ENCODE results near the gene TOX3.

The TOX3 gene

GRCh38 chr16:52537516-52537915 is 9.4 kb downstream of the TOX3 start:
- DNase-seq (ENCODE audit: low read depth): no peak

- no peak for DNase-seq (ENCODE audit: low read depth)
Observed at GRCh38 chr16:52535076-52535475, 11.9 kb downstream of the TOX3 start.

GRCh38 chr16:52533296-52533695 is 13.6 kb downstream of the TOX3 start:
- no peak for DNase-seq (ENCODE audit: low read depth)

GRCh38 chr16:52532384-52532783 is 14.6 kb downstream of the TOX3 start:
- no peak for DNase-seq (ENCODE audit: low read depth)

- no peak for DNase-seq (ENCODE audit: low read depth)
Observed at GRCh38 chr16:52529226-52529625, 17.7 kb downstream of the TOX3 start.

GRCh38 chr16:52528393-52529065 is 18.4 kb downstream of the TOX3 start:
- DNase-seq (ENCODE audit: low read depth): no peak

GRCh38 chr16:52526830-52527229 is 20.1 kb downstream of the TOX3 start:
- no peak for DNase-seq (ENCODE audit: low read depth)

GRCh38 chr16:52526116-52526828 is 20.7 kb downstream of the TOX3 start:
- no peak for DNase-seq (ENCODE audit: low read depth)

- DNase-seq (ENCODE audit: low read depth): no peak
Observed at GRCh38 chr16:52521570-52521969, 25.4 kb downstream of the TOX3 start.

- no peak for DNase-seq (ENCODE audit: low read depth)
Observed at GRCh38 chr16:52518884-52519283, 28.1 kb downstream of the TOX3 start.

GRCh38 chr16:52515068-52515671 is 31.8 kb downstream of the TOX3 start:
- no peak for DNase-seq (ENCODE audit: low read depth)

GRCh38 chr16:52512297-52512987 is 34.5 kb downstream of the TOX3 start:
- no peak for DNase-seq (ENCODE audit: low read depth)

GRCh38 chr16:52501746-52502145 is 45.2 kb downstream of the TOX3 start:
- no peak for DNase-seq (ENCODE audit: low read depth)

- no peak for DNase-seq (ENCODE audit: low read depth)
Observed at GRCh38 chr16:52500963-52501362, 46.0 kb downstream of the TOX3 start.

GRCh38 chr16:52499060-52499440 is 47.9 kb downstream of the TOX3 start:
- DNase-seq (ENCODE audit: low read depth): no peak

GRCh38 chr16:52498328-52499059 is 48.4 kb downstream of the TOX3 start:
- no peak for DNase-seq (ENCODE audit: low read depth)

GRCh38 chr16:52497067-52497816 is 49.7 kb downstream of the TOX3 start:
- DNase-seq (ENCODE audit: low read depth): no peak

- DNase-seq (ENCODE audit: low read depth): no peak
Observed at GRCh38 chr16:52496051-52496876, 50.7 kb downstream of the TOX3 start.

GRCh38 chr16:52494621-52495020 is 52.3 kb downstream of the TOX3 start:
- DNase-seq (ENCODE audit: low read depth): no peak

- DNase-seq (ENCODE audit: low read depth): no peak
Observed at GRCh38 chr16:52494145-52494544, 52.8 kb downstream of the TOX3 start.

Data from stromal cell of bone marrow (primary cell).